SIG-M5 treated with dmso at 0.1 percent for 504 hours (cell line): ENCODE data around the gene NOD2.
A peak's percentile ranks its signal among the peaks of the same experiment; 100 is the strongest.

Source experiments
- DNase-seq: peaks from one replicate; lab custom pipeline; 2025; ENCODE audit not compliant: unreplicated experiment; lab: John Stamatoyannopoulos, UW

NOD2 gene

DNA sequence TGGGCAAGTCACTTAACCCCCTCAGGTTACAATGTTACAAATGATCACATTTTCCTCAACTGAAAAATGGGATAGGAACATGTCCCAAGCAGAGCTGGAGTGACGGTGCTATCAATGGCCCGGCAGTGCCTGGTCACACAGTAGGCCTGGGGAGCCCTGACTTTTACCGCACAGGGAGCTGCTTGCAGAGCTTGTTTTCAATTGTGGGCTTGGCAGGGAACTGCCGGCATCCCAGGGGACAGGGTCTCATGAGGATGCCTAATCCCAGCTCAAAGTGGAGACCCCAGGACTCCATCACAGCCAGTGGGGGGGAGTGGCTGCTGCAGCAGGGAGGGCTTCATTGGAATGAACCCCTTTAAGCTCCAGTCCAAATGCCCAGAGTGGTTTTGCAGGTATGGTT is 23.7 kb upstream of the NOD2 start:
- no peak for DNase-seq

DNA sequence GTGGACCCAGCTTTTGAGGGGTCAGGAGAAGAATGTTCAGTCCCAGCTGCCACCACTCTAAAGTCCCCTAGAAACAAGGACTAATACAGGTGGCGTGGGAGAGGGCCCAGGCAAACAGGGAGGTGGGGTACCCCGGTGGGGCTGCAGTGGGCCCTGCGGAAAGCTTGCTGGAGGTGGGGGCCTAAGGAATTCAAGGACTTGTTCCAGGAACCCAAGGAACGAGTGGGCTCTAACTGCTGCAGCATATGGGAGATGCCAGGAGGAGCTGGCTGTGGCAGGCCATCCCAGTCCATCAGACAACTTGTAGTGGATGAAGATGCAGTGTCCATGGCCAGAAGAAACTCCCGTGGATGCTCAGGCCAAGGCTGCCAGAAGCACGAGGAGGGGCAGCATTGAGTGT is 22.9 kb upstream of the NOD2 start:
- no peak for DNase-seq

DNA sequence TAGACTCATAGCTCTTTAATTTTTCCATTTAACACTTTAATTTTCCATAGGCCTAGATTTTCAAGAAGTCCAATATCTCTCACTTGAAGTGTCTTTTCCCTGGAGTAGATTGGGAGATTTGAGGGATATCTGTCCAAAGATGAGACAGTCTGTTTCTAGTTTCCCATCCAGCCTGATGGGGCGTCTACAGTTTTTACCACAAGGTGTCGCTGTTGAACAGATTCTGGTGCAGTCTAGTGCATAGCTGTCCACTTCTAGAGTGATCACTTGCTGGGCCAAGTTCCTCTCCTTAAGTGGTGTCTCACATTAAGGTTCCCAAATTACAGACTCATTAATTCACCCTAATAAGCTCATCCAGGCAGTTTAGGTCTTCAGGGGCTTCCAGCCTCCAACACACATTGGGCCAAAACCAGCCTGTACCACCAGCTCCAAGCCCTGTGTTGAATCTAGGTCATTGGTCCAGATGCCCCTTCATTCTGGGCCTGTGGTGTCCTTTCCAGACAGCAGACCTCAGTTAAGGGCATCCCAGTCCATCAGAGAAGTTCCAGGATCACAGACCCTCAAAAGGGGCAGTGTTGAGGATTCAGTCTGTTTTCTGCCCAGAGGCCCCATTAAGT is 21.7 kb upstream of the NOD2 start:
- no peak for DNase-seq

DNA sequence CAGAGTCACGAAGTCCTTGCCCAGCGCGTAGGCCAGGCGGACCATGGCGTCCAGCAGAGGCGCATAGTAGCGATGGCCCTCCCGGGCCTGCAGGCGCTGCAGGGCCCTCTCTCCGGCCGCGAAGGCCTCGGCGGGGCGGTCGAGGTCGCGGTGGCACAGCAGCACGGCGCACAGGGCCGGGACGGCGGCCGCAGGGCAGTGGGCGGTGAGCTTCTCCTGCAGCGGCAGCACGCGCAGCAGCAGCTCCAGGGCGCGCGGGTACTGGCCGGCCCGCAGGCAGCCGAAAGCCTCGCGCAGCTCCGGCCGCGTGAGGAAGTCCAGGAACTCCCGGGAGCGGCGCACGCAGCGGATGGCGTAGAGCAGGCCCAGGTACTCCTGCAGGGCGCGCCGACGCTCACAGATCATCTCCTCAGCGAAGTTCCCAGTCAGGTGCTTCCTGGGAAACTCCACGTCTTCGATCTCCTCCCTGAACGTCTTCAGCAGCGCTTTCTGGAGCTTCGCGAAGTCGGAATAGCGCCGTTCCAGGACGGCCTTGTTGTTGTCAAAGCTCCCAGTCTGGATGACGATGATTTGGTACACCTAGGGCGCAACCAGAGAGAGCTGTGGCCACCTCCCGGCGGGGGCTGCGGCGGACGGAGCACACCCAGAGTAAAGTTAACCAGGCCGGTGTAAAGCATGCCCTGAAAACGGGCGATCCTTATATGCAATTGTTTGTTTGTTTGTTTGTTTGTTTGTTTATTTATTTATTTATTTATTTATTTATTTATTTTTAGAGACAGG is 19.7 kb upstream of the NOD2 start:
- DNase-seq = no peak

DNA sequence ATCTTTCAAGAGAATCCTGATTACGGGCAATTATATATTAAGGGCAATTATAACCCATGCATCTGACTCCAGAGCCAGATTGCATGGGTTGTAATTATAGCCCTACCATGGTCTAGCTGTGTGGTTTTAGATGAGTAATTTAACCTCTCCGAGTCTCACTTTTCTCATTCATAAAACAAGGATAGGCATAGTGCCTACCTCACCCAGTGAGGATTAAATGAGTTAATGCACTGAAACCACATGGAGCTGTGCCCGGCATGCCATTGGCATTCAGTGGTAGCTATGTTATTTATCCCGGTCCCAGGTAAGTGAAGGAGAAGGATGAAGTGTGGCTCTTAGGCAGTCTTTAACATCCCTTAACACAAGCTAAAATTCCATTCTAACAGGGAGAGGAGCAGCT is 18.6 kb upstream of the NOD2 start:
- DNase-seq = no peak

DNA sequence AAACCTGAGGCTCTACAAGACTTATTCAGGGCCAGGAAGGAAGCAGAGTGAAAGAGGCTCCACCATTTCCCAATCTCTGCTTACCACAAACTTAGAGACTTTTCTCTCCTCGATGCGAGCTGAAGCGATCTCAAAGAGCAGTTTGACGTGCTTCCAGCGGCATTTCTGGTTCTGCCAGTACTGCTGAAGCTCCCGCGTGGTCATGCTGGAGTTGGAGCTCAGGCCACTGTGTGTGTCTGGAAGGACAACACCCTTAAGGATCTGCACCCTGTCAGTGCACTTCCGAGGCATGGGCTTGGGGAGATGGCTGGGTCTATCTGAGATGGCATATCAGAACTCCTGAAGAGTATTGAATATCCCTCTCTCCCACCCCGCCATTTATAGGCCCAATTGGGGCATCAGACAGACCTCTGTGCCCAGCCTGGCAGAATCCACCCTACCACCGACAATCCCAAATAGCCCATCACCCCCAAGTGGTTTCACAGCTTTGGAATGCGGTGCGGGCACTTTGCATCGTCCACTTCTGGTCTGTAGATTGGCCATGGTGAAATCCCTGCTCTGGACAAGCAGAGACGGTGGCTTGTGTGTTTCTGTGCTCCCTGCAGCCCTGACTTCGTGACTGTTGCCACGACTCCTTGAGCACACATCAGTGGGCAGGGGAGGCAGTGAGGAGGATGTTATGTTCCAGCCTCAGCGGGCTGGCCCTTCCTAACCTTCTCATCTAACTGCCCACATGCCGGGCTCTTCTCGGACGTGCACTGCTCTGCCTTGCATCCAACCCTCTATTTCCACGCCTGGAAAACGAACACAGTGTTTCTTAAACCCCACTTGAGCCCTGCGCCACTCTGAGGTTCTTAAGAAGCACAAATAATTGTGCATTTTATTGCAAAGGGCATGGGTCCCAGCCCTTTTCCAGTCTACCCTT is 17.5 kb upstream of the NOD2 start:
- no peak for DNase-seq

DNA sequence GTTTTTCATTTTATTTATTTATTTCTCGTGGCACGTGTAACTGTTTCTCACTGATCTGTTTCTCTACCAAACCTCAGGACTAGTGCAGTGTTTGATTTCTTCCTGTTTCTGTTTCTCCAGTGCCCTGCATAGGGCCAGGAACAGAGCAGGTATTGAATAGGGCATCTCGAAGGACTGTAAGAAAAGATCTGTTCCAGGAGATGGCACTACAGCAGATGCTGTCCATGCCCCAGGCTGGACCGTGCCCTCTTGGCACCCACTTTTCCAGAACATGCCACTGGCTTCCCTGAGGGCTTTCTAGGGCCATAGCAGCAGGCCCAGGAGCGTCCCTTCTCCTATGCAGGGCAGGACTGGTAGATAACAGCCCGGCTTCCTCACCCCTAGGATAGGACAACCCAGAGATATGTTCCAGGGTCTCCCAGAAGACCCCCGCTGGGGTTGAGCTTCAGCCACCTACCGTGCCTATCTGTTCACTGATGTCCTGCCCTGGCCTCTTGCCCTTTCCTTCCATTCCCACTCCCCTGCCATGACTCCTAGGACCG is 16.7 kb upstream of the NOD2 start:
- no peak for DNase-seq

DNA sequence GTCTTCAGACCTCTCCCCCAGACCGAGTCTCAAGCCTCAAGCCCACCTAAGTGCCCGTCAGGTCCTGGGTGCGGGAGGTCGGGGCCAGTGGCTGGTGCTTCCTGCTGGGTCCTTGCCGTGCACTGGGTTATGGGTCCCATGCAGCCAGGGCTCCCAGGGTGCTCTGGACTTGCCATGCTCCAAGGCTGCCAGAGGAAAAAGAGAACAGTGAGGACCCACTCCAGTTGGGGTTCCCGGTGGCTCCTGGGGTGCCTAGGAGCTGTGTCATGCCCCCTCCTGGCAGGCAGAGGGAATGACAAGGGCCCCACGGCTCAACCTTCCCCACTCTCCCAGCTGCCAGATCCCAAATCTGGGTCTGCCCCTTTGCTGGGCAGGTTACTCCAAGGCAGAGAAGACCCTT is 16.1 kb upstream of the NOD2 start:
- DNase-seq = no peak

DNA sequence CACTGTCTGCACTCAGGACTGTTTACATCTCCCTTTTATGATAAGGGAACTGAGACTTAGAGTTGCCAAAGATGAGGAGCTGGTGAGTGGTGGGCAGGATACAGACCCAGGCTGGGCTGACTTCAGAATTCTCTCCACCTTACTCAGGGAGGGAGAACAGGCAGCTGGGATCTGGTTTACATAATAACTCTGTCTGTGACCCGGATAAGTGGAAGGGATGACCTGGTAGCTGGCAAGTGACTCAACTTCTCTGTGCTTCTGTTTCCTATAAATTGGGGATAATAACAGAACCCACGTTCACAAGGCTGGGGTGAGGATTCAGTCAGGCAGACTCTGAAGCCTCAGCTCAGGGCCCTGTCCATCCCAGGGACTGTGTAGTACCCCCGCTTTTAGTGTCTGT is 14.9 kb upstream of the NOD2 start:
- DNase-seq = peak; percentile 30

DNA sequence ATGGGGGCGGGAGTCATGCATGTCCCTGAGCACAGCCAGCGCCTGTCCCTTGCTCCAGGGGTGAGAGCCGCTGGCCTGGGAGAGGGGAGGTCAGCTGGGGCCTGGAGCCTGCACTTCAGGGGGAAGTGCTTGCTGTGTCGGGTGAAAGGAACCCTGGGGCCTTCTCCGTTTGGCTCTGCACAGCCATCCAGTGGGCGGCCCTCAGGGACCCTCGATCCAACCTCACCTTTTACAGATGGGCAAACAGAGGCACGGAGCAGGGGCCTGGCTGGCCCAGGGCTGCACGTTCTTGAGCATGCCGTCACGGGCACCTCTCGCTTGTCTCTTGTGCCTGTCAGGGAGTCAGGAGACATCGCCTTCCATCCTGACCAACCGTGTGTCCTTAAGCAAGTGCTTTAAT is 14.1 kb upstream of the NOD2 start:
- no peak for DNase-seq

DNA sequence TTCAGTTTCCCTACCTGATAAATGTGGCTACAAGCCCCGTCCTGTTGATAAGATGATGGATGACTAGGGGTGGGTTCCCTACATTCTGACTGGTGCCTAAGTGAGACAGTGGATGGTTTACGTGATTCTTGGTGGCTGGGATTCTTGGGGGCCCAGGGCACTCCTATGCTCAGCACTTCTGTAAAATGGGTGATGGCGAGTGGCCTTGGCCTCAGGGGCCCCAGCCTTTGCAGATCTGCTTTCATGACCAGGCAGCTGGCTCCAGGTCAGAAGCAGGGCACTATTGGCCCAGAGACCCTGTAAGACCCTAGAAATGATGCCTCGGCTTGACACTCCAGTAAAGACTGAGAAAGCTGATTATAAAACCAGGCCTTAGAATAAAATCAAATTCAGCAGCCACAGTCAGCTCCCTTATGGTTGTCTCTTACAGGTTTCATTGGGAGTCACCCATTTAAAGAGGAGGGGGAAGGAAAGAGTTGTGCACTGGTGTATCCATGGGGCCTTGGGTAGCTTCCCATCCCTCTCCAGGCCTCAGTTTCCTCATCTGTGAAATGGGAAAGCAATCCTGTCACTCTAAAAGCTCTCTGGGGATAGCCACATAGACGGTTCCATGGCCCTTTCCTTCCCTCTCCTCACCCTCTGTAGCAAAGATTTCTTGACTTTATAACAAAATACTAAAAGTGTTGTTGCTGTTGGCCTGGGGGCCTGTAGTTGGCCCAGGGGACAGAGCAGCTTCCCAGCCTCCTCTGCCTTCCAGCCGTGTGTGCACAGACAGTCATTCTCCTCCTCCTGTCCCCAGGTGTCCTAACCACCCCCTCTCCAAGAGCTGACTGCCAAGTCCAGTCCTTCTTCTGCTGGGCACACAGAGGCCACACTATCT is 13.5 kb upstream of the NOD2 start:
- DNase-seq = no peak

DNA sequence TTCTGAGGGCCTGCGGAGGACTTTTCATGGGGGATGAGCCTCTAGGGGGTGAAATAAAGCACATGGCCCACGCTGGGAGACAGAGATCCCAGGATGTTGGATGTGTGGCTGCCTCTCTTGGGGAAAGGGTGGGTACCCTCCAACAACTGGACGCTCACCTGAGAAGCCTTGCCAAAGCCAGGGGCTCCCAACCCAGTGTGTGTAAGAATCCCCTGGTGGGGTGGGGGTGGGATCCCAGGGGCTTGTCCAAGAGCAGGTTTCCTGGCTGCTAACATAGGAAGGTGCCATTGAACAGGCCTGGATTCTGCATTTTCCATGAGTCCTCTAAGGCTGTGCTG is 12.9 kb upstream of the NOD2 start:
- no peak for DNase-seq

DNA sequence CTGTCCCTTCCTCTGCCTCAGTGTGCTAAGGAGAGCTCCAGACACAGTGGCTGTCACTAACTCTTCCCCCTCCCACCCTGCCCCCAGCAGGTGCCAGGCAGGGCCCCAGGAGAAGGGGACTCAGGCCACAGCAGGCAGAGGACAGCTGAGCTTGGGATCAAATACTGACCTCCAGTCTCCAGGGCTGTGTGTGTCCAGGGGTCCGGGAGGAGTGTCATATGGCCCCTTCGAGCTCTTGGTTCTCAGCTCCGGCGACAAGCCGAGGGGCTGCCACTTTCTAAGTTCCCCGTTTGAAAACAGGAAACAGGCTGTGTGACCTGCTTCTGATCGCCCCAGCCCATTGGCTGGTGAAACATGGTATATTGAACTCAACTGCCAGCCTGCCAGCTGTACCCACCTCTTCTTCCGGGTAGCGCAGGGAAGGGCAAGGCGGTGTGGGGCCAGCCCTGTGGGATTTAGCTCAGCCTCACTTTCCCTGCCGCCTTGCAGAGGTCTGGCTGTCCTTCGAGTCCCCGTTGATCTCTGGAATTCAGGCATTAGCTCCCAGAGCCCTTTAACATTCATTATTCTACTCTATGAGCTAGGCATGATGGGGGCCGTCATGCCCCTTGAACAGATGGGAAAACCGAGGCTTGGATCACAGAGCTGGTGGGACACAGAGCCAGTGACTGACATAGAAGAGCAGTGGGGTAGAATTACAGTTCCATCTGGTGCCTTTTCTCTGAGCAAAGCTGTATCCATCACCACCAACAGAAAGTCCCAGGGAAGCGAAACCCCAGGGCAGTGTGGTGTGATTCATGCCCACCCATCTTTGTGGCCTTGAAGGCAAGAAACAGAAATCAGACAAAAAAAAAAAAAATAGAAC is 12.2 kb upstream of the NOD2 start, which contains the start of gene SNX20:
TSS of gene SNX20 (minus strand) at position 292 of the 865 bp plus-strand sequence. CDS start 3,786 bp downstream, outside the sequence.
- DNase-seq = peak; percentile 80

DNA sequence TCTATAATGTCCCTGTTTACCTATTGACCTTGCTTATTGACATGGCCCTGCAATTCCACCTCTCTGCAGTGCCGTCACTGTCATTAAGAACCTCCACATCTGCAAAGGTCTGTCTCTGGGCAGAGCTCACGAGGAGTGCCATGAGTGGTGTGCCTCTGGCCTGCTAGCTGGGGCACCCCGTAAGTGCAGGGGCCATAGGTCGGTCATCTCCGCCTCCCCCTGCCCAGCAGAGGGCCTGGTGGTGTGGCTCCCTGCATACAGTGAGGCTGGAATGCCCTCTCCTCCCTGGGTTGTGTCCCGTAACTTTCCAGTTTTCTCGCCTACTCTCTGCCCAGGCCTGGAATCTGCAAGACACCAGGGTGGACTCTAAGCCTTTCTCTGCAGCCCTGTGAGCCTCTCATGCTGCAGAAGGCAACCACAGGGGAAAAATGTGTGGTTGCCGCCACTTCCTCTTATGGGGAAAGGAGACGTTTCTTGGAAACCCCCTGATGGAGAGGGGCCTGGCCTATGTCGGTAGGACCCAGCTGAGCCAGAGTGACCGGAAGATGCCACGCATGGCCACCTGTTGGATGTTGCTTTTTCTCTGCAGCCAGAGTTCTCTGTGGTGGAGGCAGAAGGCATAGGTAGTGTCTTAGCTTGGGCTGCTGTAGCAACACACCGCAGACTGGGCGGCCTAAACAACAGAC is 9.6 kb upstream of the NOD2 start:
- peak; percentile 80 for DNase-seq

DNA sequence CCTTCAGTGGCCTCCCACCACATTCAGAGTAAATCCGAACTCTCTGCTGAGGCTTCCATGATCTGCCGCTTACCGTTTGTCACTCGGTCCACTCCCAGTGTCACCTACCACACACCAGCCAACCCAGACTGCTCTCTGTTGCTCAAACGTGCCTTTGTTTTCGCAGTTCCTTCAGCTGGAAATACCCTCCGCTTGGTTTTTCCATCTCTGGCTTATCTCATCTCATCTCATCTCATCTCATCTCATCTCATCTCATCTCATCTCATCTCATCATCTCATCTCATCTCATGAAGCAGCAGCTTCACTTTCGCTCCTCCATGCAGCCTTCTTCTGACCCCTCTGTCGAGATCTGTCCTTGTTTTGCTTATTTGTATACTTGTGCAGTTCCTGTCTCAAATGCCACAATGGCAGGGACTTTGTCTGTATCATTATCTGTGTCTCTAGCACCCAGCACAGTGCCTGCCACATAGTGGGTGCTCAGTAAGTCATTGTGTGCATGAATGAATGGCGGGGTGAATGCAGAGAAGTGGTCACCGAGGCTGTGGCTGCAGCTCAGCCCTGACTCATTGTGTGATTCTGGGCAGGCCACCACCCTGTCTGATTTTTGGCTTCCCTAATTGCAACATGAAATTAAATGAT is 8.5 kb upstream of the NOD2 start:
- peak; percentile 60 for DNase-seq

DNA sequence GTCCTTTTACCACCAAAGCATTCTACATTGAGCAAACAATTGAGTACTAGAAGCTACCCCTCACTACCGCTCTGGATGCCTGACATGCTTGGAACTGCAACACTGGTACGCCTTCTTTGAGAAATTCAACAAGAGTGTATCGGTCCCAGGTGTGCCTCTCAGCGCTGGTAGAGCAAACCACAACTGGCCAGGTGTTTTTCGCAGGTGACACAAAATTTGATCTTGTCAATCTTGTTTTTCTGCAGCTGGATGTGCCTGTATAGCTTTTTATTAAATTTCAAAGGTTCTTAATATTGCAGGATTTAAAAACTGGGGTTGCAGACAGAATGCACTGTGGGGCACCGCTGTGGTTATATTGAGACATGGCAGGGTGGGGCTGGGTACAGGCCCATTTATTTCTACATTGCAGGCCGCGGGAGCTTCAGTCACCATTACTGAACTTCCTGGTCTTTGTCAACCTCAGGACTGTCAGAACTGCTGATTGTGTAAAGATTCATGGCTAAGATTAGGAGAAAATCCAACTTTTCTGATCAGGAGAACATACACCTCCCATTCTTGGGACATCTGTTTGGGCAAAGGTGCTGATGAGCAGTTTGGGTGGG is 7.8 kb upstream of the NOD2 start:
- peak; percentile 80 for DNase-seq

DNA sequence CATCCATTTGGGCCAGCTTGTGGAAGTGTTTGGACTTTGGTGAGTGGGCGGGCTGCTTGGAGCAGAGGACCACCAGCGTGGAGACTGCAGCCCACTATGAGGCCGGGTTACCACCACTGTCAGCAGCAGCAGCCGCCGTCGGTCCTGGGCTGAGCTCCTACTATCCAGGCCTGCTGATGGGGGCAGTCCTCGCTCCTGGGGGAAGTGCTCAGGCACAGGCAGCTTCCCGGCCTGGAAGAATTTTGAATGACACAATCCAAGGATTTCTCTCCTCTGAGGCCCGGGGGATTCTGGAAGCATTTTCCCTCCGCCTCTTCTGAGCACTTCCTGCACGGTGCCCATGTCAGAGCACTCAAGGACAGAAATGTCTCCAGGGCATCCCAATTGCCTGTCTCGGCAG is 5.3 kb upstream of the NOD2 start:
- no peak for DNase-seq

DNA sequence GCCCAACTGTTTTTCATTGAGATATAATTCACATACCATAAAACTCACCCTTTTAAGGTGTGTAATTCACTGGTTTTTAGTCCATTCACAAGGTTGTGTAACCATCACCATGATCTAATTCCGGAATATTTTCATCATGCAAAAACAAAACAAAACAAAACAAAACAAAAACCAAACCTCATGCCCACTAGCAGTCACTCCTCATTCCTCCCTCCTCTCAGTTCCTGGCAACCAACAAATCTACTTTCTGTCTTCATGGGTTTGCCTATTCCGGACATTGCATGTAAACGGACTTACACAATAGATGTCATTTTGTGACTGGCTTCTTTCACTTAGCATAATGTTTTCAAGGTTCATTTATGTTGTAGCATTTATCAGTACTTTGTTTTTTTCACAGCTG is 4.5 kb upstream of the NOD2 start:
- no peak for DNase-seq
